ENCODE measurements around the gene ARHGEF19. TPM values are rescaled to one million over a fixed set of nuclear protein-coding genes. Genes with fewer than 3 reads are reported as not detected.

ARHGEF19 gene
- total and polyA plus RNA-seq, 10 of the 15 experiments (the other 5 are each of a cell fraction or from before 2014, with no cell fraction given) = 0.15 to 2.9 (median 0.67) TPM; not detected in 1

GRCh38 chr1:16221499-16221898 is 9.0 kb upstream of the ARHGEF19 start:
- no peaks in the 10 kb centered on the region for H3K36me3 ChIP-seq (ENCODE audit: control insufficient read depth in 2 of 2, insufficient read depth in 2 of 2, low read length in 1 of 2)
- no peak overlapping the region for H2AFZ ChIP-seq (ENCODE audit: control insufficient read depth, low read depth, low read length)
- in situ Hi-C loops (cut with MboI) = no loop called here
- BruUV-seq (replicated peaks) = no TSS peak
- RAD21 ChIA-PET (ENCODE audit: unreplicated experiment) = interaction anchor here (1.6 kb wide), 1 partner anchor 143 kb away, joined by 4 read pairs; no protein-coding TSS in a partner anchor
- CTCF ChIA-PET = interaction anchor here (0.9 kb wide), 1 partner anchor 142 kb away, joined by 3 read pairs; no protein-coding TSS in a partner anchor
- H3K4me1 ChIP-seq (ENCODE audit: control insufficient read depth, insufficient read depth, low read length) = peaks cover 1% of the 10 kb centered on the region; the same call in 1 of the 2 replicates
- no peak overlapping the region for H3K4me3 ChIP-seq
- SMC1A ChIA-PET (ENCODE audit: uncharacterized antibody, unreplicated experiment) = interaction anchor here (1.0 kb wide), 1 partner anchor 28 kb away, joined by 3 read pairs; no protein-coding TSS in a partner anchor
- POLR2A ChIA-PET = interaction anchor here (0.6 kb wide), 2 partner anchors 243 to 779 kb away, joined by 3 to 6 read pairs; no protein-coding TSS in a partner anchor
- 100% methylated on average over 1 of the region's 1 CpG for WGBS (ENCODE audit: insufficient coverage, insufficient replicate concordance, low lambda C conversion rate, missing lambda C conversion rate)
- intact Hi-C loops (cut with micrococcal nuclease; ENCODE audit: unreplicated experiment) = no loop called here
- no peak for FAIRE-seq
- DNase-seq (ENCODE audit: low read depth, low spot score) = no peak
- no peaks in the 10 kb centered on the region for H3K9me3 ChIP-seq (replicated peaks; ENCODE audit: control insufficient read depth, insufficient read depth, low read length)
- no peaks in the 10 kb centered on the region for H4K20me1 ChIP-seq (ENCODE audit: control insufficient read depth, insufficient read depth)
- no peak overlapping the region for H3K27ac ChIP-seq (ENCODE audit: control insufficient read depth, insufficient read depth)
- TF ChIP-seq HDGF (IDR thresholded peaks at IDR 0.05) (0 out of 2 replicates have a peak, but pooled peaks have one; percentile 41), MEF2A (IDR thresholded peaks at IDR 0.05; ENCODE audit: insufficient read depth, low read depth, low read length) (no peak)
- no peaks in the 10 kb centered on the region; a peak in 2 of 4 replicates for H3K27me3 ChIP-seq (replicated peaks in 1 of 2; ENCODE audit: control insufficient read depth in 2 of 2, insufficient read depth in 2 of 2, low read length in 1 of 2)
- H3K9ac ChIP-seq (ENCODE audit: control insufficient read depth, insufficient read depth, low read length) = no peak overlapping the region
- no peak for ATAC-seq
- no peak overlapping the region for H3K4me2 ChIP-seq (ENCODE audit: control insufficient read depth, insufficient read depth)
- no peaks in the 10 kb centered on the region for H3K79me2 ChIP-seq (ENCODE audit: control insufficient read depth, insufficient read depth, low read length)

GRCh38 chr1:16219968-16220500 is 7.6 kb upstream of the ARHGEF19 start:
- ChIA-PET CTCF (interaction anchor here (1.1 to 1.5 kb wide), 4 partner anchors 9 to 141 kb away, joined by 3 read pairs; no protein-coding TSS in a partner anchor), RAD21 (ENCODE audit: unreplicated experiment) (interaction anchor here (1.1 kb wide), 1 partner anchor 137 kb away, joined by 3 read pairs; no protein-coding TSS in a partner anchor), POLR2A (no interaction called here), SMC1A (ENCODE audit: uncharacterized antibody, unreplicated experiment) (interaction anchor here (1.9 kb wide), 1 partner anchor 24 kb away, joined by 4 read pairs; no protein-coding TSS in a partner anchor)
- BruUV-seq (replicated peaks) = no TSS peak
- Histone ChIP-seq H3K4me3 (no peak overlapping the region), H3K27ac (ENCODE audit: control insufficient read depth, insufficient read depth) (no peak overlapping the region), H3K4me2 (ENCODE audit: control insufficient read depth, insufficient read depth) (no peak overlapping the region), H3K9ac (ENCODE audit: control insufficient read depth, insufficient read depth, low read length) (no peak overlapping the region), H3K4me1 (ENCODE audit: control insufficient read depth, insufficient read depth, low read length) (peaks cover 5% of the 10 kb centered on the region; the same call in 1 of the 2 replicates), H3K79me2 (ENCODE audit: control insufficient read depth, insufficient read depth, low read length) (no peaks in the 10 kb centered on the region), H3K27me3 (replicated peaks in 1 of 2; ENCODE audit: control insufficient read depth in 2 of 2, insufficient read depth in 2 of 2, low read length in 1 of 2) (no peaks in the 10 kb centered on the region), H3K36me3 (ENCODE audit: control insufficient read depth in 2 of 2, insufficient read depth in 2 of 2, low read length in 1 of 2) (no peaks in the 10 kb centered on the region), H3K9me3 (replicated peaks; ENCODE audit: control insufficient read depth, insufficient read depth, low read length) (no peaks in the 10 kb centered on the region), H4K20me1 (ENCODE audit: control insufficient read depth, insufficient read depth) (no peaks in the 10 kb centered on the region), H2AFZ (ENCODE audit: control insufficient read depth, low read depth, low read length) (peak overlapping the region; percentile 28)
- WGBS (ENCODE audit: insufficient coverage, insufficient replicate concordance, low lambda C conversion rate, missing lambda C conversion rate) = 51% methylated on average over 4 of the region's 4 CpGs
- intact Hi-C loops (cut with micrococcal nuclease; ENCODE audit: unreplicated experiment) (no loop called here), in situ Hi-C loops (cut with MboI) (no loop called here)
- FAIRE-seq = no peak
- DNase-seq (ENCODE audit: low read depth, low spot score) = no peak
- ATAC-seq = no peak
- no peak for TF ChIP-seq HDAC6 (IDR thresholded peaks at IDR 0.05; ENCODE audit: unreplicated experiment)
- TF ChIP-seq, protein P1, sequence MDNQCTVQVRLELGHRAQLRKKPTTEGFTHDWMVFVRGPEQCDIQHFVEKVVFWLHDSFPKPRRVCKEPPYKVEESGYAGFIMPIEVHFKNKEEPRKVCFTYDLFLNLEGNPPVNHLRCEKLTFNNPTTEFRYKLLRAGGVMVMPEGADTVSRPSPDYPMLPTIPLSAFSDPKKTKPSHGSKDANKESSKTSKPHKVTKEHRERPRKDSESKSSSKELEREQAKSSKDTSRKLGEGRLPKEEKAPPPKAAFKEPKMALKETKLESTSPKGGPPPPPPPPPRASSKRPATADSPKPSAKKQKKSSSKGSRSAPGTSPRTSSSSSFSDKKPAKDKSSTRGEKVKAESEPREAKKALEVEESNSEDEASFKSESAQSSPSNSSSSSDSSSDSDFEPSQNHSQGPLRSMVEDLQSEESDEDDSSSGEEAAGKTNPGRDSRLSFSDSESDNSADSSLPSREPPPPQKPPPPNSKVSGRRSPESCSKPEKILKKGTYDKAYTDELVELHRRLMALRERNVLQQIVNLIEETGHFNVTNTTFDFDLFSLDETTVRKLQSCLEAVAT (IDR thresholded peaks at IDR 0.05) = no peak
- no peak for TF ChIP-seq NR2F1 (conservative IDR thresholded peaks at IDR 0.05)
- TF ChIP-seq NFIC (IDR thresholded peaks at IDR 0.05; ENCODE audit: low read depth, low read length) = no peak
- no peak for TF ChIP-seq CREM (IDR thresholded peaks at IDR 0.05; ENCODE audit: low read depth)
- TF ChIP-seq NR2C2 (IDR thresholded peaks at IDR 0.05; ENCODE audit: borderline replicate concordance, control insufficient read depth, insufficient read length, low read depth) = no peak
- TF ChIP-seq ZNF687 (IDR thresholded peaks at IDR 0.05) = no peak
- TF ChIP-seq, protein P2, sequence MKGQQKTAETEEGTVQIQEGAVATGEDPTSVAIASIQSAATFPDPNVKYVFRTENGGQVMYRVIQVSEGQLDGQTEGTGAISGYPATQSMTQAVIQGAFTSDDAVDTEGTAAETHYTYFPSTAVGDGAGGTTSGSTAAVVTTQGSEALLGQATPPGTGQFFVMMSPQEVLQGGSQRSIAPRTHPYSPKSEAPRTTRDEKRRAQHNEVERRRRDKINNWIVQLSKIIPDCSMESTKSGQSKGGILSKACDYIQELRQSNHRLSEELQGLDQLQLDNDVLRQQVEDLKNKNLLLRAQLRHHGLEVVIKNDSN (IDR thresholded peaks at IDR 0.05; ENCODE audit: borderline replicate concordance, extremely low read length, insufficient read depth, low read depth, low read length) = no peak

Data from GM12878 (cell line).